ENCODE measurements around the gene ACVRL1. TPM values are rescaled to one million over a fixed set of nuclear protein-coding genes. Genes with fewer than 3 reads are reported as not detected.

ACVRL1 gene
- total and polyA plus RNA-seq, 2 experiments from 2014 or later, result 1.4 to 4.6 TPM

GRCh38 chr12:51887476-51888315 is 19.6 kb upstream of the ACVRL1 start, which contains the start of gene ANKRD33:
TSS of gene ANKRD33 (plus strand) at chr12:51888103. CDS start at chr12:51888187, 84 bp downstream.
- Histone ChIP-seq H3K27ac (no peak within 1 kb of the TSS), H3K27me3 (no peaks in the 10 kb centered on the region), H3K4me2 (peak within 1 kb of the TSS; percentile 68), H3K4me1 (ENCODE audit: insufficient read depth) (no peaks in the 10 kb centered on the region), H4K20me1 (ENCODE audit: insufficient read depth, poor library complexity, severe bottlenecking) (no peaks in the 10 kb centered on the region), H2AFZ (peak within 1 kb of the TSS; percentile 30), H3K9me2 (replicated peaks; ENCODE audit: insufficient read depth) (no peaks in the 10 kb centered on the region), H3K4me3 (no peak within 1 kb of the TSS), H3K9me3 (ENCODE audit: low read depth) (no peaks in the 10 kb centered on the region), H3K36me3 (replicated peaks; ENCODE audit: insufficient read depth, low read depth) (no peaks in the 10 kb centered on the region), H3K79me2 (no peaks in the 10 kb centered on the region)
- TF ChIP-seq CTCF (IDR thresholded peaks at IDR 0.05; ENCODE audit: poor library complexity) (no peak), EZH2phosphoT487 (IDR thresholded peaks at IDR 0.05; ENCODE audit: low read depth, severe bottlenecking, unreplicated experiment) (no peak)
- DNase-seq (ENCODE audit: low spot score), result peak; percentile 86
- WGBS (ENCODE audit: low lambda C conversion rate, missing lambda C conversion rate), result 48% methylated on average over 31 of the region's 41 CpGs

DNA sequence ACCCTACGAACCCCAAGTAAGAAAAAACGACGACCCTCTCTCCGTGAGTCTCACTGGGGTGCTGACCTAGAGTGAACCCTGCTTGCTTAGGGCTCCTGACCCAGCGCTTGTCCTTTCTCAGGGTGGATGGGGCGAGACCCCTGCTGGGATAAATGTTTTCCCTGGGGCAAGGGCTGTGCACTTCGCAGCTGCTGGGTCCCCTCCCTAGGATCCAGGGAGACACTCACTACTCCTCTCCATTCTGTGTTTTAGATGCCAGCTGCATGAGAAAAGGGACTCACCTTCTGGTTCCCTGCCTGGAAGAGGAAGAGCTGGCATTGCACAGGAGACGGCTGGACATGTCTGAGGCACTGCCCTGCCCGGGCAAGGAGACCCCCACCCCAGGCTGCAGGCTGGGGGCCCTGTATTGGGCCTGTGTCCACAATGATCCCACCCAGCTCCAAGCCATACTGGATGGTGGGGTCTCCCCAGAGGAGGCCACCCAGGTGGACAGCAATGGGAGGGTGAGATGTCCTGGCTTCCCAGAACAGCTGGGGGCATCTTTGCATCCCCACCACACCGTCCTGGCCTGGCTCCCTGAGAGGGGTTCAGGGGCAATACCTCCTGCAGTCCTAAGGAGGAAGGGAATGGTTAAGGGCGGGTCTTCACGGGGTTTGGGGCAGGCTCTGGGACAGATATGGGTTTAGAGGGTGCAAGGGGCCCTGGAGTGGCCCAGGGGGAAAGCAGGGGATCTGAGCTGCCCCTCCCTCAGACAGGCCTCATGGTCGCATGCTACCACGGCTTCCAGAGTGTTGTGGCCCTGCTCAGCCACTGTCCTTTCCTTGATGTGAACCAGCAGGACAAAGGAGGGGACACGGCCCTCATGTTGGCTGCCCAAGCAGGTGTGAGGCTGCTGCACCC is 18.7 kb upstream of the ACVRL1 start:
- DNase-seq (ENCODE audit: low spot score), result no peak
- H3K27ac ChIP-seq, result no peak overlapping the region
- TF ChIP-seq EZH2 (IDR thresholded peaks at IDR 0.05; ENCODE audit: borderline replicate concordance) (no peak), CTCF (IDR thresholded peaks at IDR 0.05; ENCODE audit: poor library complexity) (no peak), EZH2phosphoT487 (IDR thresholded peaks at IDR 0.05; ENCODE audit: low read depth, severe bottlenecking, unreplicated experiment) (no peak)
- H3K36me3 ChIP-seq (replicated peaks; ENCODE audit: insufficient read depth, low read depth), result no peaks in the 10 kb centered on the region
- H3K27me3 ChIP-seq, result no peaks in the 10 kb centered on the region
- no peaks in the 10 kb centered on the region for H3K79me2 ChIP-seq
- H3K4me2 ChIP-seq, result peak overlapping the region; percentile 68
- no peaks in the 10 kb centered on the region for H3K9me3 ChIP-seq (ENCODE audit: low read depth)
- no peaks in the 10 kb centered on the region for H3K4me1 ChIP-seq (ENCODE audit: insufficient read depth)
- H3K4me3 ChIP-seq, result no peak overlapping the region
- no peaks in the 10 kb centered on the region for H3K9me2 ChIP-seq (replicated peaks; ENCODE audit: insufficient read depth)
- WGBS (ENCODE audit: low lambda C conversion rate, missing lambda C conversion rate), result 66% methylated on average over 15 of the region's 15 CpGs
- H4K20me1 ChIP-seq (ENCODE audit: insufficient read depth, poor library complexity, severe bottlenecking), result no peaks in the 10 kb centered on the region
- H2AFZ ChIP-seq, result no peak overlapping the region

DNA sequence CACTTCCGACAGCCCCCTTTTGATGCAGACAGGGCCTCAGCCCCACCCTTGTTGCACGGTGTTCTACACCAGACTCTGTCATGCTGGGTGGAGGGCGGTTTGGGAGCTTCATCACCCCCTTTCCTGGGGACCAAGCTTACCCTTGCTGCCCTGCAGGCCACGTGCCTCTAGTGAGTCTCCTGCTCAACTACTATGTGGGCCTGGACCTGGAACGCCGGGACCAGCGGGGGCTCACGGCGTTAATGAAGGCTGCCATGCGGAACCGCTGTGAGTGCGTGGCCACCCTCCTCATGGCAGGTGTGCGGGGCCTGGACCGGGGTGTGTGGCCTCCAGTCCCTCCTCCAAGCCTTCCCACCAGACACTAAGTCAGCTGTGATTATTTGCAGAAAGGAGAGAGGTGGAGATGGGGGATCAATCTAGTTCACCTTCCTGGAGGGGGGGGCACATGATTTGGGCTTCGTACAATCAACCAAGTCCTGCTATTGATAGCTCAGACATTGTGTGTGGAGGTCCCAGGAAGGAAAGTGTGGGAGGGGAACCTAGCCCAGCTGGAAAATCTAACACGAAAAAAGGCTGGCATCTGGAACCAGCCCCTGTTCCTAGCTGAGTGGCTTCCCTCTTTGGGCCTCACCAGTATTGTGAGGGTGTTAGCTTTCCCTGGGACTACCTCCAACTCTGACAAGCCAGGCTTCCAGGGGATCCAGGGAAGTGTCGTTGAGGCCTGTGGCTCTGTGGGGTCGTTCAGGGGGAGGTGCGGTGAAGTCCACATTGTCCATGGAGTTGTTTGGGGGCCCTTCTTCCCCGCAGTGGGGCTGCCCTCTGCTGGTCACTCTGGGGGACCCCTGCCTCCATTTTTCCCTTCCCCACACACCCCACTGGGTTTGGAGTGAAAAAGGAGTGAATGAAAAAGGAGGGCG is 17.8 kb upstream of the ACVRL1 start:
- TF ChIP-seq EZH2phosphoT487 (IDR thresholded peaks at IDR 0.05; ENCODE audit: low read depth, severe bottlenecking, unreplicated experiment) (no peak), CTCF (IDR thresholded peaks at IDR 0.05; ENCODE audit: poor library complexity) (peak; percentile 17)
- Histone ChIP-seq H3K27me3 (no peaks in the 10 kb centered on the region), H3K9me3 (ENCODE audit: low read depth) (no peaks in the 10 kb centered on the region), H3K9me2 (replicated peaks; ENCODE audit: insufficient read depth) (no peaks in the 10 kb centered on the region), H3K36me3 (replicated peaks; ENCODE audit: insufficient read depth, low read depth) (no peaks in the 10 kb centered on the region), H3K4me3 (no peak overlapping the region), H3K79me2 (no peaks in the 10 kb centered on the region), H2AFZ (no peak overlapping the region), H3K27ac (no peak overlapping the region), H3K4me2 (no peak overlapping the region), H4K20me1 (ENCODE audit: insufficient read depth, poor library complexity, severe bottlenecking) (no peaks in the 10 kb centered on the region), H3K4me1 (ENCODE audit: insufficient read depth) (no peaks in the 10 kb centered on the region)
- no peak for DNase-seq (ENCODE audit: low spot score)
- 85% methylated on average over 21 of the region's 21 CpGs for WGBS (ENCODE audit: low lambda C conversion rate, missing lambda C conversion rate)
